Stimulated activated CD8-positive, alpha-beta memory T cell treated with anti-CD3 and anti-CD28 coated beads, Interleukin-7, amount 100 ng/mL, for 4 hours (primary cell): ENCODE measurements around the gene C7.

ENCODE experiments used
- DNase-seq, 2 donors: peaks; one replicate each; pipeline ENCODE4 v3.0.0-alpha.2; 2020; ENCODE audit warnings: low read depth in 2 of 2

The C7 gene

GRCh38 chr5:40916226-40916625, 6.9 kb downstream of the C7 start:
- DNase-seq = no peak

DNA sequence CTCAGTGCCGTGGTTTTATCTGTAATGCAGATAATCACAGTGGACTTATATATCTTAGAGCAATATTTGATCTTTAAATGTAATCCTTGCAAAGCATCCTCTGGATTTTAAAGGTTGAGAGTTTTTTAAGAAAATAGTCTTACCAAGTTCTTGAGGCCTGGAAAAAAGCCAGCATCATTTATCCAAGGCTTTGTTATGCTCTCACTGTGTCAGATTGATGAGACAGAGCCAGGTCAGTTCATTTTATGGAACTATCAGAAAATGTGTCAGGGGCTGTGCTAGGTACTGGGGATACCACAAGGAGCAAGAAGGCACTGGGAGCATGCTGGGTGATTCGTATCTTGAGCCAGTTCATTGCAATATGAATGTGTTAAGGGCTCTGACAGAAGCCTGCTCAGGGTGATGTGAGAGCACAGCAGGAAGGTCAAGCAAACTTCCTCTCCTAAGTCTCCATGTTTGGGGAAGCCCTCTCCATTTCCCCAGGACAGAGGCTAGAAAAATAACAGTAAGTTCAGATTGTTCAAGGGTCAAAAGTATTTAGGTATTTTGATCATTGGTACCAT, 19.7 kb downstream of the C7 start:
- DNase-seq = no peak

- DNase-seq = no peak
These were observed 23.5 kb downstream of the C7 start for GRCh38 chr5:40932766-40933165.

- no peak for DNase-seq
These were observed 27.8 kb downstream of the C7 start for GRCh38 chr5:40937075-40937474.

- DNase-seq = no peak
These were observed 30.5 kb downstream of the C7 start for GRCh38 chr5:40939753-40940152.

DNA sequence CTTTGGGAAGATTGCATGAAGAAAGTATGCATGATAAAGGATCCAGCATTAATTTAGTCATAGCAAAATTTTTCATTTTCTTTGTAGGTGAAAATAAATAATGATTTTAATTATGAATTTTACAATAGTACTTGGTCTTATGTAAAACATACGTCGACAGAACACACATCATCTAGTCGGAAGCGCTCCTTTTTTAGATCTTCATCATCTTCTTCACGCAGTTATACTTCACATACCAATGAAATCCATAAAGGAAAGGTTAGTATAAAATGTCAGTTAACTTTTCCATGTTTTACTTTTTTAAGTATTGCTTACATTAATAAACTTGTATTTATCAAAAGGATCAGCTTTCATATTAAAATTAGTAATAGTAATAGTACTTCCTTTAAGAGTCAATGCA, 35.8 kb downstream of the C7 start:
- no peak for DNase-seq

DNA sequence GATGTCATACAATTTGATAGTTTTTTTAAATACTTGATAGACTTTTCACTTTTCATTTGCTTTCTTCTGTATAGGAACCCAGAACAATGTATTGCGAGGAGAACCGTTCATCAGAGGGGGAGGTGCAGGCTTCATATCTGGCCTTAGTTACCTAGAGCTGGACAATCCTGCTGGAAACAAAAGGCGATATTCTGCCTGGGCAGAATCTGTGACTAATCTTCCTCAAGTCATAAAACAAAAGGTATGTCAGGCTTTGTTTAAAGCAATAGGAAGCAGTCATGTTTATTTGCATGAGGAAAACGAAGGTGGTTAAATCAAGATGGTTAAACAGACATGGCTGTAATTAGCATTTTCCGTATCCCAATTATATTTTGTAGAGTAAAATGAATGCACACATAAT, 46.0 kb downstream of the C7 start:
- no peak for DNase-seq

- DNase-seq = no peak
These were observed 47.8 kb downstream of the C7 start for GRCh38 chr5:40957048-40957447.

DNA sequence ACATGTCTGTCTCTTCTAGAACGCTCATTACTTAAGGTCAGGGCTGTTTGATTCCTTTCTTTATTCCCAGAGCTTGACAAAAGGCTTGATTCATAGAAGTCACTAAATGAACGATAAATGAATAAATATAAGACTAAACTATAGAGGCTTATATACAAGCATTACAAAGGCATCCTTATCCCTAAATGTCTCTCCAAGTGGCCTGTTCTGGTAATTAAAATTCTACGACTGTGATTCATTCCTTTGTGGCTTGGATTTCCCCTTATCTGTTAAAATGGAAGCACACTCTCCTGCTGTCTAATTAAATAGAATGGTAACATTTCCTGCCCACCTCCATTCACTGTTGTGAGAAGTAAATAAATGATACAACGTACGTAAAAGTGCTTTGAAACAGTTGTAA, 49.5 kb downstream of the C7 start:
- DNase-seq = no peak

- no peak for DNase-seq
These were observed 50.7 kb downstream of the C7 start for GRCh38 chr5:40960037-40960436.

GRCh38 chr5:40962207-40962955, 53.1 kb downstream of the C7 start:
- DNase-seq = no peak

- DNase-seq = no peak
These were observed 63.1 kb downstream of the C7 start for GRCh38 chr5:40972434-40972833.

- no peak for DNase-seq
These were observed 64.2 kb downstream of the C7 start for GRCh38 chr5:40973364-40974004.

DNA sequence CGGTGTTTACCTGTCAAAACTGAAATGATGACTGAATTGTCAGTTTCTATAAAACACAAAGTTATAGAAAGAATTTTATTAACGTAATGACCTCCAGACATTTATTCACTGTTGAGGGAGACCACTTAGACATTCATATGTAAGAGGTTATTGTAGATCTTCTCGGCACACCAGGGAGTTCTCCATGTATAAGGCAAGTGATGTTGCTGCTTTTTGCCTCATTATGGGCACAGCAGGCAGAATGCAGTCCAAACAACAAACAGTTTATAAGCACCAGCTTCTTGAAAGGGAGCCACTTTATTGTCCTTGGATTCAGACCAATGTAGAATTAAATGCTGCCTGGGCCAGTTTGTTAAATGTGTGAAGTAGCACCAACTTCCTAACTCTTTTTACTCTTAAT, 66.7 kb downstream of the C7 start:
- no peak for DNase-seq

GRCh38 chr5:40976836-40977235, 67.5 kb downstream of the C7 start:
- no peak for DNase-seq

DNA sequence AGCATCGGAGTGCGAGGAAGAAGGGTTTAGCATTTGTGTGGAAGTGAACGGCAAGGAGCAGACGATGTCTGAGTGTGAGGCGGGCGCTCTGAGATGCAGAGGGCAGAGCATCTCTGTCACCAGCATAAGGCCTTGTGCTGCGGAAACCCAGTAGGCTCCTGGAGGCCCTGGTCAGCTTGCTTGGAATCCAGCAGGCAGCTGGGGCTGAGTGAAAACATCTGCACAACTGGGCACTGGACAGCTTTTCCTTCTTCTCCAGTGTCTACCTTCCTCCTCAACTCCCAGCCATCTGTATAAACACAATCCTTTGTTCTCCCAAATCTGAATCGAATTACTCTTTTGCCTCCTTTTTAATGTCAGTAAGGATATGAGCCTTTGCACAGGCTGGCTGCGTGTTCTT, 72.1 kb downstream of the C7 start:
- no peak for DNase-seq

- no peak for DNase-seq
These were observed 74.5 kb downstream of the C7 start for GRCh38 chr5:40983781-40984180.

- no peak for DNase-seq
These were observed 75.6 kb downstream of the C7 start for GRCh38 chr5:40984884-40985283.

DNA sequence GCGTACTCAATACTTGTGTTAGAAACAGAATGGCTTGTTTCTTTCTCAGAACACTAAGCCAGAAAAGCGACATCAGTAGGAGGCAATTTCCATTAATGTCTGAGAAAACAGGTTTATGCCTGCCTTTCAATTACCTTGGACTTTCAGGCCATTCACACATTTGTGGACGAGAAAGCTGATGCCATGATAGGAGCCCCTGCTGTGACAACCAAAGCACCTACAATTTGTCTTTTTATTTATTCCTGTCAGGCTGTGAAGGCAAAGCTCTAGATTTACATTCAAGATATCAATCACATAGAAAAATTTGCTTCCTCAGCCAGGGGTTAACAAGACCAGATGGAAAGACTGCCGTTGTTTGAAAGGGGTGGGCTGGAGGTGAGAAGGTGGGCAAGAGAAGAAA, 76.2 kb downstream of the C7 start:
- no peak for DNase-seq

DNA sequence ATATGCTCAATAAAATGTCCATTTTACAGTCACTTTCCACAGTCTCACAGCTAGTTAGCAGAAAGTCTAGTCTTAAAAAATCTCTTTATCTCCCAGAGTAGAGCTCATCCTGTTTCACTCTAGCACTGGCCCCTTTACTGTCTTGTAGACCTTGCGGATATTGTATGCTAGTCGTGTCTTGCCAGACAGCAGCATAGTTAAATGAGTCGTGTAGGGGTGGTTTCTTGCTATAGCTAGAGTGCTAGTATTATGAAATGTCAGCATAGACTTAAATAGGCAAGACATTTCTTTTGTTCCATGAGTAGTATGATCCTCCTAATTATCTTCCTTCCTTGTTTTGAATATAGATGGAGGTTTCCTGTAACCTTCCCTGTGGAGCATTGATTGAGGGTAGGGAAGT, 77.4 kb downstream of the C7 start:
- DNase-seq = no peak

DNA sequence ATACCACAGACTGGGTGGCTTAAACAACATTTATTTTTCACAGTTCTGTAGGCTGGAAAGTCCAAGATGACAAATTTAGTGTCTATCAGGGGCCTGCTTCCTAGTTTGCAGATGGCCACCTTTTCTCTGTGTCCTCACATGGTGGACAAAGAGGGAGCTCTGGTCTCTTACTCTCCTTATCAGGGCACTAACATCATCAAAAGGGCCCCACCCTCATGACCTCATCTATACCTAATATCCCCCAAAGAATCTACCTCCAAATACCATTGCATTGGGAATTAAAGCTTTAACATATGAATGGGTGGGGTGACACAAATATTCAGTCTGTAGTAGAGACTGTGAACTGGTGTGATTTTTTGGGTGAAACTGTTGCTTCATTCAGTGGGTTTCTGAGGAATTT, 78.1 kb downstream of the C7 start:
- no peak for DNase-seq

GRCh38 chr5:40988746-40989510, 79.6 kb downstream of the C7 start:
- DNase-seq = no peak
